ENCODE results near the gene FBXO10.

Gene FBXO10, protein sequence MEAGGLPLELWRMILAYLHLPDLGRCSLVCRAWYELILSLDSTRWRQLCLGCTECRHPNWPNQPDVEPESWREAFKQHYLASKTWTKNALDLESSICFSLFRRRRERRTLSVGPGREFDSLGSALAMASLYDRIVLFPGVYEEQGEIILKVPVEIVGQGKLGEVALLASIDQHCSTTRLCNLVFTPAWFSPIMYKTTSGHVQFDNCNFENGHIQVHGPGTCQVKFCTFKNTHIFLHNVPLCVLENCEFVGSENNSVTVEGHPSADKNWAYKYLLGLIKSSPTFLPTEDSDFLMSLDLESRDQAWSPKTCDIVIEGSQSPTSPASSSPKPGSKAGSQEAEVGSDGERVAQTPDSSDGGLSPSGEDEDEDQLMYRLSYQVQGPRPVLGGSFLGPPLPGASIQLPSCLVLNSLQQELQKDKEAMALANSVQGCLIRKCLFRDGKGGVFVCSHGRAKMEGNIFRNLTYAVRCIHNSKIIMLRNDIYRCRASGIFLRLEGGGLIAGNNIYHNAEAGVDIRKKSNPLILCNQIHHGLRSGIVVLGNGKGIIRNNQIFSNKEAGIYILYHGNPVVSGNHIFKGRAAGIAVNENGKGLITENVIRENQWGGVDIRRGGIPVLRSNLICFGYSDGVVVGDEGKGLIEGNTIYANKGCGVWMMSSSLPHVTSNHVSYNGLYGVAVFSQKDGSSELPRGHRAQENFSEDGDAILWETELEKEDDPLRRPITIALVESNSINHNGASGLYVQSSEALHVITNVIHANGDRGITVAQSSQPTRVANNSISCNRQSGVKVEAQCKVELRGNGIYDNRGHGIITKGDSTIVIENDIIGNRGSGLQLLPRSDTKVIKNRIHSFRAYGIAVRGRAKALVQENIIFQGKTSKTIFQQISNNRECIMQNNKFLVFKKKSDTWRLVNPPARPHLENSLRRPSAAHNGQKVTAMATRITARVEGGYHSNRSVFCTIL

DNA sequence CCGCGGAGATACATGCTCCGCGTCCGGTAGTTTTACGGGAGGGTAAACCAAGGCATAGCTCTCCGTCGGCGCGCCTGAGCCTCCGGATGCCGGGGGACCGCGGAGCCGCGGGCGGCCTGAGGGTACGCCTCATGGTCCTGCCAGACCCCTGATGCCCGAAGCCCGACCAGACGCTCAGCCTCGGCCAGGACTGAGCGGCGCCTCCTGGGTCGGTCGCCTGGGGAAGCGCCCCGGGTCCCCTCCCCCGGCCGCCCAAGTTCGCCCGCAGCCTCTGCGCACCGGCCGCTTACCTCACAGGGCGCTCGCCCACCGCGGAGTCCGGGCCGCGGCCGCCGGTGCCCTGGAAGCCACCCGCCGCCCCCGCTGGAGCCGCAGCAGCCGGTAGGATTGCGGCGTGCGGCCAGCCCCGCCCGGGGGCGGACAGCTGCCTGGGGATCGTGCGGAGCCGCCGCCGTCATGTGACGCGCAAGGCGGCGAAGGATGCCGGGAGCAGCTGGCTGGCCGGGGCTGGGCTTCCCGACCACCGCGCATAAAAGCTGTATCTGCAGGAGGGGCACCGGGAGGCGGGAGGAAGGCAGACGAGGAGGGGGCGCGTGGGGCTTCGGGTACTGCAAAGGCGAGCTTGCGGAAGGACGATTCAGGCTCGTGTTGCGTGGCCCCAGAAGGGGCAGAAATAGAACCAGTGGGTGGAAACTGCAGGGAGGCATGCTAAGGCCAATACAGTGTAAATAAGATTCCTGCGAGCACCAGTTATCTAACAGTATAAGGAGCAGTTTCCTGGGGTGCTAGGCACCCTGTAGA is at the start of gene FBXO10:
TSS of gene FBXO10 (minus strand) at position 460 of the 801 bp plus-strand sequence. CDS start 34,612 bp downstream, outside the sequence.
- DNase-seq (ENCODE audit: low read depth): peak; percentile 74
- peak within 1 kb of the TSS; percentile 86 for H3K4me3 ChIP-seq (ENCODE audit: low read depth, low read length)
- TF ChIP-seq, protein P1, sequence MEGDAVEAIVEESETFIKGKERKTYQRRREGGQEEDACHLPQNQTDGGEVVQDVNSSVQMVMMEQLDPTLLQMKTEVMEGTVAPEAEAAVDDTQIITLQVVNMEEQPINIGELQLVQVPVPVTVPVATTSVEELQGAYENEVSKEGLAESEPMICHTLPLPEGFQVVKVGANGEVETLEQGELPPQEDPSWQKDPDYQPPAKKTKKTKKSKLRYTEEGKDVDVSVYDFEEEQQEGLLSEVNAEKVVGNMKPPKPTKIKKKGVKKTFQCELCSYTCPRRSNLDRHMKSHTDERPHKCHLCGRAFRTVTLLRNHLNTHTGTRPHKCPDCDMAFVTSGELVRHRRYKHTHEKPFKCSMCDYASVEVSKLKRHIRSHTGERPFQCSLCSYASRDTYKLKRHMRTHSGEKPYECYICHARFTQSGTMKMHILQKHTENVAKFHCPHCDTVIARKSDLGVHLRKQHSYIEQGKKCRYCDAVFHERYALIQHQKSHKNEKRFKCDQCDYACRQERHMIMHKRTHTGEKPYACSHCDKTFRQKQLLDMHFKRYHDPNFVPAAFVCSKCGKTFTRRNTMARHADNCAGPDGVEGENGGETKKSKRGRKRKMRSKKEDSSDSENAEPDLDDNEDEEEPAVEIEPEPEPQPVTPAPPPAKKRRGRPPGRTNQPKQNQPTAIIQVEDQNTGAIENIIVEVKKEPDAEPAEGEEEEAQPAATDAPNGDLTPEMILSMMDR (IDR thresholded peaks at IDR 0.05; ENCODE audit: insufficient read depth, low read depth, low read length, missing control alignments): no peak

GRCh38 chr9:37625758-37626147 is 49.6 kb upstream of the FBXO10 start:
- TF ChIP-seq, protein P1 (IDR thresholded peaks at IDR 0.05; ENCODE audit: insufficient read depth, low read depth, low read length, missing control alignments): no peak
- DNase-seq (ENCODE audit: low read depth): no peak
- H3K4me3 ChIP-seq (ENCODE audit: low read depth, low read length): no peak overlapping the region

GRCh38 chr9:37625036-37625757 is 49.0 kb upstream of the FBXO10 start:
- TF ChIP-seq, protein P1 (IDR thresholded peaks at IDR 0.05; ENCODE audit: insufficient read depth, low read depth, low read length, missing control alignments): no peak
- no peak for DNase-seq (ENCODE audit: low read depth)
- no peak overlapping the region for H3K4me3 ChIP-seq (ENCODE audit: low read depth, low read length)

- TF ChIP-seq, protein P1 (IDR thresholded peaks at IDR 0.05; ENCODE audit: insufficient read depth, low read depth, low read length, missing control alignments): no peak
- H3K4me3 ChIP-seq (ENCODE audit: low read depth, low read length): no peak overlapping the region
- no peak for DNase-seq (ENCODE audit: low read depth)
Observed at GRCh38 chr9:37624073-37624472, 47.9 kb upstream of the FBXO10 start.

DNA sequence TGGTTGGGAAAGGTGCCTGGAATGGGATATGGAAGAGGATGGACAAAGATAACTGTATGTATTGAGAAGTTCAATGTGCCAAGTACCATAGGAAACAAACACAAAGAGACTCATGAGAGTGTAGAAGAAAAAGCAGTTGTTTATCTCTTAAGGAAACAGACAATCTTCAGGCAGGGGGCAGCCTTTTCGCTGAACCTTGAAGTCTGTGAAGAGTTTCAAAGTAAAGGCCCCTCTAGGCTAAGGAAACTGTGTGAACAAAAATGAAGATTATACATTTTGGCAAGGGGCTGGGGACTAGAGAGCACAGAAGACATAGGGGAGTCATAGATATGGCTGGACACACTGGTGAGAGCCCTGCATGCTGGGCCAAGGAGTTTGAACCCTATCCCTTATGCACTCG is 47.1 kb upstream of the FBXO10 start:
- TF ChIP-seq, protein P1 (IDR thresholded peaks at IDR 0.05; ENCODE audit: insufficient read depth, low read depth, low read length, missing control alignments): no peak
- no peak overlapping the region for H3K4me3 ChIP-seq (ENCODE audit: low read depth, low read length)
- DNase-seq (ENCODE audit: low read depth): no peak

DNA sequence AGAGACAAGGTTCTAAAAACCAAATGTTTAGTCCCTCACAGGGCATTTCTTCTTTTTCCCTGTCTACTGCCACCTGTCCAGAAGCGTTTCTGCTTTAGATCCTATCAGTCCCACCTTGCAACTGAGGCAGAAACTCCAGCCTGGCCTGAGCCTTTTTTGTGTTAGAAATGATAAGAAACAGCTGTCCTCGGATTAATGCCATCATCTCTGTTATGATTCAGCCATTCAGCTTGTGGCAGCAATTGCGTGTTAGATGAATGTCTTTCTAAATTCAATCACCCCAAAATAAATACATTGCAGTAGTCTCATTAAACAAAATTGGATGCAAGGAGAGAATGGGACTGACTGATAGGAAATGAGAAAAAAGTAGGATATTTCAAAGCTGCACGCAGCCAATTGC is 46.3 kb upstream of the FBXO10 start:
- DNase-seq (ENCODE audit: low read depth): no peak
- TF ChIP-seq, protein P1 (IDR thresholded peaks at IDR 0.05; ENCODE audit: insufficient read depth, low read depth, low read length, missing control alignments): no peak
- H3K4me3 ChIP-seq (ENCODE audit: low read depth, low read length): no peak overlapping the region

Data from GM12865 (cell line).